Sciatic nerve (tissue), 2 donors: ENCODE measurements around the gene EIF4G3. TPM values are rescaled to one million over a fixed set of nuclear protein-coding genes. Genes with fewer than 3 reads are reported as not detected.

Experiments used
- ATAC-seq: fragments of 200-7000 bp; cut with Tn5 transposase; one replicate; pipeline ENCODE4 v1.9.1; 2020; ENCODE audit warnings: mild to moderate bottlenecking, moderate library complexity
- DNase-seq: peaks from one replicate; pipeline ENCODE4 v3.0.0-alpha.2; 2020; ENCODE audit warnings: low spot score
- intact Hi-C: fragments of 100-400 bp; cut with DNase I; formaldehyde crosslinking; loops from one replicate; pipeline ENCODE4 v1.14.2; 2022
- total RNA-seq: library from RNA; stranded (reverse); fragmentation: NEBNext Ultra II Directional; extraction: Animal tissue kit (Norgen Biotek cat#: 25700); gene quantifications from one replicate; pipeline ENCODE4 v1.2.1, GENCODE V29; 2021
- donor health status: DM: no; HTN: no; CAD: no.
- donor health status: DM: no; HTN: no; CAD: no.

The EIF4G3 gene
- total RNA-seq, 1 donor from 2014 or later: 67.7 TPM

DNA sequence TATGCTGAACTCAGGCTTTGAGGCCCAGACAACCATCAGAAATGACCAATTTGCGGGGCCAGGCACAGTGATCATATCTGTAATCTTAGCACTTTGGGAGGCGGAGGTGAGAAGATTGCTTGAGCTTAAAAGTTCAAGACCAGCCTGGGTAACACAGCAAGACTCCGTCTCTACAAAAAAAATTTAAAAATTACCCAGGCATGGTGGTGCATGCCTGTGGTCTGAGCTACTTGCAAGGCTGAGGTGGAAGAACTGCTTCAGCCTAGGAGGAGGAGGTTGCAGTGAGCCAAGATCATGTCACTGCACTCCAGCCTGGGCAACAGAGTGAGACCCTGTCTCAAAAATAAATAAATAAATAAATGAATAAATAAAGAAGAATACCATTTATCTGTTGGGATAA is 156.5 kb downstream of the EIF4G3 start:
- no peak for DNase-seq
- ATAC-seq: no peak
- intact Hi-C loops: no loop called here

DNA sequence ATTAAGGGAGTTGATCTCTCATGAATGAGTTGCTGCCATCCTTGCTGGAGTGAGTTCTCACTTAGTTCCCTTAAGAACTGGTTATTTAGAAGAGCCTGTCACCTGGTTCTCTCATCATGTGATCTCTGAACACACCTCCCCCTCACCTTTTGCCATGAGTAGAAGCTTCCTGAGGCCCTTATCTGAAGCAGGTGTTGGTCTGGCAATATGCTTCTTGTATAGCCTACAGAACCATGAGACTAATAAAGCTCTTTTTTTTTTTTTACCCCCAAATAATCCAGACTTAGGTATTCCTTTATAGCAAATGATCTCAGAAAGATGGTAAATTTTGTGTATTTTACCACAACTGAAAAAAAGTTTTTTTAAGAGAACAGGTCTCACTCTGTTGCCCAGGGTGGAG is 158.0 kb downstream of the EIF4G3 start:
- intact Hi-C loops: no loop called here
- DNase-seq (no peak), ATAC-seq (no peak)

DNA sequence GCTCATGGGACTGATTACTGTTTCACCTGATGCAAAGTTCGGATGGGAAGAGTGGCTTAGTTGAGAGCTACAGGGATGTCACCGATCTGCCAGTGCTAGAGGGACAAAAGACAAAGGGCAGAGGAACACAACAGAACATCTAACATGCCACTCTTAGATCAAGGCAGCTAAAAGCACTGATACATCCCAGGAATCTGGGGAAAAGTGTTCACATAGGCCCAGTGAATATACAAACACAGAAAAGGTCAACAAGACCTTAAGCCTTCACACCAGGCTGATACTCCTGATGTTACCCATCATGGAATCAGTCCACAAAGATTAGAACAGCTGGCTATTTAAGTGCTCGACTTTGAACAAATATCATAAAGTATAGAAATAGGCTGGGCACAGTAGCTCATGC is 163.2 kb downstream of the EIF4G3 start:
- DNase-seq (no peak), ATAC-seq (peak; percentile 28)
- intact Hi-C loops: no loop called here

DNA sequence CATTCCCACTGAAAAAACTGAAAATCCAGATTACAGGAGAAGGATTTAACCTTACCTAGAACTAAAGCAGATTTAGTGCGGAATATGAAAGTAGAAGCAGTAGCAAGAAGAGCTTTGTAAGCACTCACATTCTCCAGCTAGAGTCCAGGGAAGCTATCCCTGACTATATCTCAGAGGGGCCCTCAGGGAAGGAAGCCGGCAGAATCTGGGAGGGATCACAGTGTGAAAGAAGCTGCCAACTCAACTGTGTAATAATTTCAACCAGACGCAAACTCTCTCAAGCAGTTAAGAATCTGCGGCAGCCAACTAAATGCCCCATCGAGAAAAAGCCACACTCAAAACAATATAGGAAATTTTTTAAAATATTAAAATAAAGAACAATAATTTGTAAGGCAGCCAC is 163.8 kb downstream of the EIF4G3 start:
- ATAC-seq (peak; percentile 94), DNase-seq (no peak)
- intact Hi-C loops: no loop called here

DNA sequence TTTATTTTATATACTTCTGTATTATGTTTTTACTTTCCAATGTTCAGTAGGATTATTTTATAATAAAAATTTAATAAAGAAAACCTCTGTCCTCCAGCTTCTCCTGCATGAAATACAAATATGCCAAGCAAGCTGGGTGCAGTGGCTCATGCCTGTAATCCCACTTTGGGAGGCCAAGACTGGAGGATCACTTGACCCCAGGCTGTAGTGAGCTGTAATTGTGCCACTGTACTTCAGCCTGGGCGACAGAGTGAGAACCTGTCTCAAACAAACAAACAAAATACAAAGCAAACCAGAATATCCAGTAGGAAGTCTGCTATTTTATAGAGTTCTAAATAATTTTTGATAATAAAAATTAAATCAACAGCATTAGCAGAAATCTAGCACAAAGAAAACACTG is 168.8 kb downstream of the EIF4G3 start:
- DNase-seq (no peak), ATAC-seq (no peak)
- intact Hi-C loops: no loop called here

DNA sequence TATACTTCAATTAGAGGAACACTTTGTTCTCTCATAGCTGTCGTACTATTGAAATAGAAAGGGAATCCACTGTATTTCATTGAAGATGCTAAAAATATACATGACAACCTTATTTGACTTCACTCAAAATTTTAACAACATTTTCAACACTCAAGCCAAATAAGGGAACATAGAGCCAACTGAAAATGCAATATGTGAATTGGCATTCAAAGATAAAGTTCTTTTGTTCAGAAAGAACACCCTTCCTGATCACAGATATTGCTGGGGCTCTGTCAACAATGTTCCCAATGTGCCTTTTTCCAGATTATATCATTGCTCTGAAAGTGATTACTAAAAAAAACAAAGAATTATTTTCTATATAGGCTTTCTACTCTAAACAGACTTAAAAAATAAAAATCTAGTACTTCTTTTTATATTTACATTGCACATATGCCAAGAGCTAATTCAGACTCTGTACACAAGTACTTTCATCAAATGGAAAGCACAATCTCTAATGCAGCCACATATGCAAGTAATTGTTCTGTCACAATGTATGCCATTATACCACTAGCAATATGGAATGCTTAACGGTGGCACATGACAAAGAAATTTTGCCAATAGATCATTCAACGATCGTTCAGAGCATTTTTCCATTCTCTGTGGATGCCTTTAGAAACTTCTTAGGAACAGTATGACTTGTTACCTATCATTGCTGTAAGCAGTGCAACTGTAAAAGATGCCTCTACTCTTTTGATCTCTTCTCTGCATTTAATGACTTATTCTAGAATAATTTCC is 171.0 kb downstream of the EIF4G3 start:
- intact Hi-C loops: no loop called here
- no peak for ATAC-seq
- no peak for DNase-seq

DNA sequence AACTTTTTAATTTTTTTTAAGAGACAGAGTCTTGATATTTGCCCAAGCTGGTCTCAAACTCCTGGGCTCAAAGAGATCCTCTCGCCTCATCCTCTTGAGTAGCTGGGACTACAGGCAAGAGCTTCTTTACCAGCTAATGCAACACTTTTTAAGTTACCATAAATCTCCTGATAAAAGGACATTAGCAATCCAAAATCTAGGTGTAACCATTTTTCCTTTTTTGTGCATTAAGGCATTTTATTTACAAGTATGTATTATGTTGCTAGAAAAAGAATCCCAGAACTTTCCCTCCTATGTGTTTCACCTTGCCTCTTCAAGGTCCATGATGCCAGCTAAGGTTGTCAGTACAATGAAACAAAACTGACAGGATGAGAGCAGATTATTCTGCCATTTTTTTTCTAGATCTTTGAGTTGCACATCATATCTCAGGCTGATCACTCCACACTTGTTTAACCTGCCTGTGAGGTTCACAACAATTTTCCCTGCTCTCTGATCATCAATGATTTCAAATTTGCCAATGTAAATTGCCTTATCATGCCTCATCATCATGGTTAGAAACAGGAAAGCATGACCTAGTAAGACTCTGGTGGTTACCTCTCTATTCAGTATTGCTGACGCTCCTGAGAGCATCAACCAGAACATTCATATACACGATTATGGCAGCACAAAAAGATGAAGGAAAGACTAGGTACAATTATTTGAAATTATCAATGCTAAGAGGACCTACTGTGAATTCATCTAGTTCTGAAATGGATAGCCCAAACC is 173.2 kb downstream of the EIF4G3 start:
- intact Hi-C loops: no loop called here
- no peak for DNase-seq
- ATAC-seq: no peak

DNA sequence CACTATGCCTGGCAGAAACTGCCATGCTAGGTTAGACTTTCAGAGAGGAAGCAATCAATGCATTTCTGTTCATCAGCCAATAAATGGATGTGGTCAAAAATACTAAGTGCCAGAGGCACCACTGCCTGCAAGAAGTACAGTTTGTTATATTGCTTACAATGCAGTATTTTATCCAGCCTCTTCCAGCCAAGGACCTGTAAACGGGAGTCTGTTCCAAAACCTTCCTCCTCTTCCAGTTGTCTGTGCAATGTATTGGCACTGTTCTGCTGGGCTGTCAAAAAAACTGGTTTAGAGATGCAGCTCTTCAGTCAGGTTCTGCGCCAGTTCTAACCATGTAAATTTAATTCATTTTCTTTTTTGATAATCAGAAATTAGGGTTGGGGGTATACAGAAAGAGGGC is 175.7 kb downstream of the EIF4G3 start:
- DNase-seq (no peak), ATAC-seq (no peak)
- intact Hi-C loops: no loop called here

DNA sequence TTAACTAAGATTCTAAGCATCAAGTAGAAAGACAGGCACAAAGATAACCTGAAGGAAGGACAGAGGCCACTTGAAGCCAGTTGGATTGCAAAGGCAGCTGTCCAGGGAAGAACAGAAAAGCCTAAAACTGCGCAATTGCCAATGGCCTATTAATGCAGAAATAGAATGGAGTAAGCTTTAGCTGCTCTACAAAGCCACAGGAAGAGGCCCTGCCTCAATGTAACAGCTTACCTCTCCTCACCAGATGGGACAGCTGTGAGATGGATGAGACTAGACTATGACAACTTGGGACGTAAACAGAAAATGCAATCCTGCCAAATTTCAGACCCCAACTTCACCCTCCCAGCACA is 176.5 kb downstream of the EIF4G3 start:
- intact Hi-C loops: no loop called here
- no peak for ATAC-seq
- no peak for DNase-seq

DNA sequence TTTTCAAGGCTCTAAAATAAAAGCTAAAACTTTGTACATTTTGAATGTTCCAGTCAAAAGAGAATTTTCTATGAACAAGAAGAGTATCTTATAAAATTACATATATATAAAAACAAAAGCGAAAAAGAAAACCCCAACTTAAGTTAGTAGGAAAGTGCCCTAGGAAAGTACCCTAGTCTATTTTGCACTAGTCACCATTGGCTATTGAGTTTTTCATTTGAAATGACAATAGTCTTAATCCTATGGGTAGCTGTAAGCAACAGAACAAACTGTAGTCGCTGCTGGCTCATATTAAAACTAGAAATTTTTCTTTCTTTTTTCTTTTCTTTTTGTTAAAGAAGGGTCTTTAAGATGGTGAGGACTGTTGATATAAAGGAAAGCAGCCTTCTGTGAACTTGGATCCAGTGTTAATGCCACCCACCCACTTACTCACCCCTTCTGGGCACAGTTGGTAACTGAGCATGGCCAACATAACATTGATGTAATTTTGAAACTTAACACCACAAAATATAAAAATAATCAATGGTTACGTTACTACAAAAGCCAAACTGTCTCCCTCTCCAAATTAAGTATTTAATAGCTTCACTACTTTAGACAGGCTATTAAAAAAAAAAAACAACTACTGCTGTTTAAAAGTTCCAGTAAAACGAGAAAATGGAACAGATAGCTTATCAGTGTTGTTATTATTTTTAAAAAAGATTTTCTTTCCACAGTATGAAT is 177.0 kb downstream of the EIF4G3 start:
- no peak for DNase-seq
- intact Hi-C loops: no loop called here
- no peak for ATAC-seq

DNA sequence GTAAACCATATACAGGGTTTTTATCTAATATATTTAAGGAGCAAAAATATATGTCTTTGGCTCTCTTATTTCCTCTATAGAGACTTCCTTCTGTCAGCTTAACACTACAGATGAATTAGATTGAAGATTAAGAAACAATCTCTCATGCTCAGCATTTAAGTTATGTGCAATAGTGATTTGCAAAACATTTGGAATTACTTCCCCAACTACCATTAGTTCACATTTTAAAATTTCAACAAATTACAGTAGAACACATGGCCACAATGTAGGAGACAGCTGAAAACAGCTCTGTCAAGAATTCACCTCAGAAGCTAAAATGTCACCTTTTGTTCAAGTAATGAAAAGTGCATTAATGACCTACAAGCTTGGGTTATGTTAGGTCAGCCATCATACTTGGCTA is 177.9 kb downstream of the EIF4G3 start:
- DNase-seq (no peak), ATAC-seq (no peak)
- intact Hi-C loops: no loop called here

DNA sequence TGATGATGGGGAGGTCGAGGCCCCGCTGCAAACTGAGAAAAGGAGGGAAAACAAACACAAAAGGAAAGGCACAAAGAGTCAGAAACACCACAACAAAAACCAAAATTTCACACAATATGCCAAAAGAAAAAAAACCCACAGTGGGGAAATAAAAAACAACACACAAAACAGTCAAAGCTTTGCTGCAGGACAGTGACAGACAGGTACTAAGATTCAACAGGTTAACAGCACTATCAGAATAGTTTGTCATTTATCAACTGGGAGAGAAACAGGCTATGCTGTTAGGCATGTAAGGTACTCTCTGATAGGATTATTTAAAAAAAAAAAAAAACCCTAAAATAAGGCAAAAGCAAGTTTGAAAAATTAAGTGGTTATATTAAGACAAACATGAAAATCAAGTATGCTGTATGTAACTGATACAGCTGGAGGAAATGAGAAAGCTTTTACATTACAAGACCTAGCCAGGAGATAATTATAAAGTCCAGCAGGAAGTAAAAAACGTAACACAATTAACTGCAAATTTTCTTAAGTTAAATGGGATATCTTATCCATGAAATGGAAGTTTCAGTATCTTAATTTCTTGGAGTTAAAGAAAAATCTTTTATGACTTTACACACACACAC is 179.0 kb downstream of the EIF4G3 start:
- intact Hi-C loops: no loop called here
- DNase-seq (no peak), ATAC-seq (no peak)

DNA sequence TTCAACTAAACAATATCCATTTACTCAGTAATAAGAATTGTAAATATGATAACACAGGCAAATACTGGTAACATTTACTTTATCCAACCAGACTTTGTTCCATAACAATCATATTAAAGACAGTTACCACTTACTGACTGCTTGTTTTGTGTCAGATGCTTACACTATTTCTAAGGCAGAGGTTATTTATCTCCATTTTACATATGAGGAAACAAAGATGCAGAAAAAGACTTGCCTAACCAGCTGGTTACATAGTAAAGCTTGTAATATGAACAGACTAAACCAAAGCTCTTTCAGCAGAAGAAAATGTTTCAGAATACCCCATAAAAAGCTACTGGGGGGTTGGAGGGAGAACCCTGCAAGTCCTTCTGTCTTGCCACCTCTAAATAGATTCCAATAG is 180.1 kb downstream of the EIF4G3 start:
- DNase-seq (no peak), ATAC-seq (no peak)
- intact Hi-C loops: no loop called here

DNA sequence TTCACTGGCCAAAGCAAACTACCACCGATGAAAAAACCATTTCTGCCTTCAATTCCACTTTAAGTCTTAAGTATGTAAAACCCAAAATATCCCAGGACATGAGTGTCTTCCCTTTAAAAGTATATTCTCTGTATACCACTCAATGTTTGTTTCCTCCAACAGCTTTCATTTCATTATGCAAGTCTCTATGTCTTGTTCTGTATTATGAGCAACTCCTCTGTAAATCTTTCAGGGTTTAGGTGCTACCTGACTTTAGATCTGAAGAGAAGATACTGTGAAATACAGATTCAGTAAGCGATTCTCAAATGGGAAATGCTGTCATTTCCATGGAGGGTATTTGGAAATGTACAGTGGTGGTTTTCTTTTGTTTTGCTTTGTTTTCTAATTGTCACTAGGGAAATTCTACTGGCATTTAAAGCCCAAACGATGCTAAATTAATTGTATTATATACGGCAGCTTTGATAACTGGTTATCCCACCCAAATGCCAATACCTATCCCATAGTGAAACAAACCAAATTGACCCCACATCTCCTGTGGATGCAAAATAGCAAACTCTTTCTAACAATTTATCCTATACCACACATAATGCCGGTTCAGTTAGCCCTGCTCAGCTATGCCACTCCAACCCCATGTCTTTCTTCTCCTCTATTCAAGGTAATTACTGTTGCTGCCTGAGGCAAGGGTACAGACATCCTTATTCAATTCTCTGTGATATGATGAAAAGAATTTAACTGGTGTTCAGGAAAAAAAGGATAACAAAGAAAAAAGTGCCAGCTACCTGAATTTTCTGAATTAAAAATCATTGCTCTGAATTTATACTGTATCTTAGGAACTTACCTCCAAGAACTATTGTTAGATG is 182.8 kb downstream of the EIF4G3 start:
- intact Hi-C loops: no loop called here
- DNase-seq: no peak
- no peak for ATAC-seq

DNA sequence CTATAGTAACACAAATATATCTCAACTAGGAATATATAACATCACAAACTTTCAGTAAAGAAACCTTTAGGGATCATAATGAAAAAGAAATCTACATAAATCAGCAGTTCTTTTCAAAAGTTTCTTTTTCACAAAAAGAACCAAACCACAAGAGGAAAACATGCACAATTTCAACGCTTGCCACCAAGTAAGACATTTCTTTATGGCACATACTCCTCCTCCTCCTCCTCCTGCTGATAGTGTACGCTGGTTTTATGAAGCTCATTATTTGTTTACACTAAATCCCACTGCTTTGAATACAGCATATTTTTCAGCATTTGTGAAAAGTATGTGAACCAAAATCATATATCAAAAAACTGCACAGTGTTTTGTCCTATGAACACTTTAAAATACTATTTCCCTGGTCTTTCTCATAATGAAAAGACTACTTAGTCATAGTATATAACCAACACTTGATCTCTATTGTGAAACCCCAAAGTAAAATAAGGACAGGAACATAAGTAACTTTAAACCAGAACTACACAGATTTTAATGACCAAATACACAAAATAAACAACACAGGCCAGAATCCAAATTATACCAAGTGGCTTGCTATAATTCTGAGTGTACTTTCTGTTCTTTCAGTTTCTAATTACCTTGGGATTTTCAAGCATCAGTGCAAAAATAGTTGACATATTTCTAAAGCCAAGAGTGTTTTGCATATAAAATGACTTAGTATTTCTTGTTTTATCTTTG is 184.2 kb downstream of the EIF4G3 start:
- ATAC-seq (no peak), DNase-seq (no peak)
- intact Hi-C loops: no loop called here

DNA sequence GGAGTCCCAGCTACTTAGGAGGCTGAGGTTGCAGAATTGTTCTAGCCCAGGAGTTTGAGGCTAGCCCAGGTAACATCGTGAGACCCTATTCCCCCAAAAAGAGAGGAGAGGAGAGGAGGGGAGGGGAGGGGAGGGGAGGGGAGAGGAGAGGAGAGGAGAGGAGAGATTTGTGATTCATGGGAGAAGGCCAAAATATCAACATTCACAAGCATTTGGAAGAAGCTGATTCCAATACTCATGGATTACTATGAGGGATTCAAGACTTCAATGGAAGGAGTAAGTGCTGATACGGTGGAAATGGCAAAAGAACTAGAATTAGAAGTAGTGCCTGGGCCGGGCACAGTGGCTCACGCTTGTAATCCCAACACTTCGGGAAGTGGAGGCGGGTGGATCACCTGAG is 187.8 kb downstream of the EIF4G3 start:
- intact Hi-C loops: no loop called here
- no peak for ATAC-seq
- DNase-seq: no peak

DNA sequence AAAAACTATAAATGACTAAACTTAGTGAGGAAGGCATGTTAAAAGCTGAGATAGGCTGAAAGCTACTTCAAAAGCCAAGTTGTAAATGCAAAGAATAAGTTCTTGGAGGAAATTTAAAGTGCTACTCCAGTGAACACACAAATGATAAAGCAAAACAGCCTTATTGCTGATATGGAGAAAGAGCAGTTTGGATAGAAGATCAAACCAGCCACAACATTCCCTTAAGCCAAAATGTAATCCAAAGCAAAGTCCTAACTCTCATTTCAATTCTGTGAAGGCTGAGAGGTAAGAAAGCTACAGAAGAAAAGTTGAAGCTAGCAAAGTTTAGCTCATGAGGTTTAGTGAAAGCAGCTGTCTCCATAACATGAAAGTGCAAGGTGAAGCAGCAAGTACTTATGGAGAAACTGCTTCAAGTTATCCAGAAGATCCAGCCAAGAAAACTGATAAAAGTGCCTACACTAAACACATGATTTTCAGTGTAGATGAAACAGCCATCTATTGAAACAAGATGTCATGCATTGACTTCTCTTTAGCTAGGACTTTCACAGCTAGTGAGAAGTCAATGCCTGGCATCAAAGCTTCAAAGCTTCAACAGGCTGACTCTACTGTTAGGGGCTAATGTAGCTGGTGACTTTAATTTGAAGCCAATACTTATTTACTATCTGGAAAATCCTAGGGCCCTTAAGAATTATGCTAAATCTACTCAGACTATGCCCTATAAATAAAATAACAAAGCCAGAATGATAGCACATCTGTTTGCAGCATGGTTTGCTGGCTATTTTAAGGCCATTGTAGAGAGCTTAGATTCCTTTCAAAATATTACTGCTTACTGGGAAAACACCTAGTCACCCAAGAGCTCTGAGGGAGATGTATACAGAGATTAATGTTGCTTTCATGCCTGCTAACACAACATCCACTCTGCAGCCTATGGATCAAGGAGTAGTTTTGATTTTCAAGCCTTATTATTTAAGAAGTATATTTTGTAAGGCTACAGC is 188.6 kb downstream of the EIF4G3 start:
- DNase-seq (no peak), ATAC-seq (no peak)
- intact Hi-C loops: no loop called here
